Measurements from ENCODE around the gene TEX29.

GRCh38 chr13:111275995-111276618 is 44.3 kb upstream of the TEX29 start:
- no peak for TF ChIP-seq POLR2A (IDR thresholded peaks at IDR 0.05)
- no peak for TF ChIP-seq CTCF (IDR thresholded peaks at IDR 0.05)
- no peak for TF ChIP-seq EP300 (IDR thresholded peaks at IDR 0.05)
- no peak for TF ChIP-seq POLR2AphosphoS5 (IDR thresholded peaks at IDR 0.05)
